NOMO-1 (cell line): ENCODE data around the gene HRH3.

Source experiments
- DNase-seq, 2 experiments: peaks; one replicate each; lab custom pipeline; 2025; ENCODE audit not compliant: unreplicated experiment in 2 of 2; lab: John Stamatoyannopoulos, UW

Gene HRH3

DNA sequence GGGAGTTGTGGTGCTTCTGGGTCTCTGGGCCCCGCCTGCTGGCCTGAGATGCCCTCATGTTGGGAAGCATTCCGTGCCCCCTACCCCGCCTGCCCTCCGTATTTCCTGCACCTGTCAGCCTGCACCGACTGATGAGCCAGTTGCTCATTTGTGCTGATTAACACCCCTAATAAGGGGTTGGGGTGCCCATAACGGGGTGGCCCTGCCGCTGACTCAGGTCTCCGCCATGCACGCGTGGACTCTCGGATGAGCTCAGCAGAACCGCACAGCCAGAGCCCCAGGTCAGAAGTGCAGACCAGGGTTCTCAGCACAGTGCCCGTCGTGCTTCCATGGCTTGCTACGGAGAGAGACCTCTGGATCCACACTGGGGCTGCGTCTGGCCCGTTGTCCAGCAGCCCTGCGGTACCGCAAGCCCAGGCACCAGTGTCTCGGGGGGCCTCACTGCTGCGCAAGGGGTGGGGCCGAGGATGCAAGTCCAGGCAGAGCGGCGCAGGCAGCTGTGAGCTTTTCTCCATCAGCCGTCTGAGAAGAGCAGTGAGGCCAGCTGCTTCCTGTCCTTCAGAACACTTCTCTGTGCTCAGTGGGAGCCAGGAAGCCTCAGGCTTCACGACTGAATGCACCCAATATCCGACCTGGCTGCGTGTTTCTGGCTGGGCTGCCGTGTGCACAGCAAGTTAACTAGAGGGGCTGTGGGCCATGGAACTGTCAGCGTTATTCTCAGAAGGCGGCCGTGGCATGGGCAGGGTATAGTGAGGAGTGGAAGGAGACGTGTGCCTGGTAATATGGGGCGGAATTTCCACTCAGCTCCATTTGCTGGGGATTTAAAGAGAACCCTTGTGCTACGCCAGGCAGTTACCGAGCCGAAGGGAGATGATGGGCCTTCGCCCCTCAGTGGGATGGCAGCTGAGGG lies 18.6 kb downstream of the HRH3 start:
- DNase-seq: no peak

DNA sequence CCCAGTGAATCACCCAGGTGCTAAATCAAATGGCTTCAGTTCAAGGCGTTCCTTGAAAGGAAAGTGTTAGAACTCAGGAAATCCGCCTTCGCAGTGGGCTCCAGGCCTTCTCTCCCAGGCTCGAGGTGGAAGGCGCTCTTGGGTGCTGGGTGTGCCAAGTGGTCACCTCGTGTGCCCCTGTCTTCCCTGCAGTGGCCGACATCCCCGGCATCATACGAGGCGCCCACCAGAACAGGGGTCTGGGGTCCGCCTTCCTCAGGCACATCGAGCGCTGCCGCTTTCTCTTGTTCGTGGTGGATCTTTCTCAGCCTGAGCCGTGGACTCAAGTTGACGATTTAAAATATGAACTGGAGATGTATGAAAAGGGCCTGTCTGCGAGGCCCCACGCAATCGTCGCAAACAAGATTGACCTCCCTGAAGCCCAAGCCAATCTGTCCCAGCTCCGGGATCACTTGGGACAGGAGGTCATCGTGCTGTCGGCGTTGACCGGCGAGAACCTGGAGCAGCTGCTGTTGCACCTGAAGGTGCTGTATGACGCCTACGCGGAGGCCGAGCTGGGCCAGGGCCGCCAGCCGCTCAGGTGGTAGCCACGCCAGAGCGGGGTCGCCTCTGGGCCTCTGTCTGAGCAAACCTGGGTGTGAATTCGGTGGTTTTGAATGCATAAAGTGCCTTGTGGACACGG lies 19.4 kb downstream of the HRH3 start:
- no peak for DNase-seq

DNA sequence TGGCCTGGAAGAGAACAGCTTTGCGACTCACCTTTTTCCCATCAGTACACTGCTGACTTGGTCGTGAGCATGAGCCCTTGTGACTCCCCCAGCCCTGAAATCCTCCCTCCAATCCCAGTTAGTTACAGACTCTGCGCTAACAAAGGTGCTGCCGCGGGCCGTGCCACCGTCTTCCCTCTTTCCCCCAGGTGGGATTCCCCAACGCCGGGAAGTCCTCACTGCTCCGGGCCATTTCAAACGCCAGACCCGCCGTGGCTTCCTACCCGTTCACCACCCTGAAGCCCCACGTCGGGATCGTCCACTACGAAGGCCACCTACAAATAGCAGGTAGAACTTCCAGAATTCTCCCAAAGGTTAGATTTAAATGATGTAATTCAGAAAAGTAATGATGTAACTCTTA lies 21.1 kb downstream of the HRH3 start:
- no peak for DNase-seq

DNA sequence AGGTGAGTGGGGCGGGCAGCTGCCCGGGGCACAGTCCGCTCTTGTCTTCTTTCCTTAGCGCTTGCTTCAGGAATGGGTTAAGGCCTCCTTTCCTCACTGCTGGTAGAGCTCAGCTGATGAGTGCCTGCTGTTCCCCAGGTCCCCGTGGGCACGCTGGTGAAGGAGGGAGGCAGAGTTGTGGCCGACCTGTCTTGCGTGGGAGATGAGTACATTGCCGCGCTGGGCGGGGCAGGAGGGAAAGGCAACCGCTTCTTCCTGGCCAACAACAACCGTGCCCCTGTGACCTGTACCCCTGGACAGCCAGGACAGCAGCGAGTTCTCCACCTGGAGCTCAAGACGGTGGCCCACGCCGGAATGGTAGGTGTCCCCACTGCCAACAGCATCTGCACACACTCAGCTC lies 21.6 kb downstream of the HRH3 start:
- DNase-seq: no peak

DNA sequence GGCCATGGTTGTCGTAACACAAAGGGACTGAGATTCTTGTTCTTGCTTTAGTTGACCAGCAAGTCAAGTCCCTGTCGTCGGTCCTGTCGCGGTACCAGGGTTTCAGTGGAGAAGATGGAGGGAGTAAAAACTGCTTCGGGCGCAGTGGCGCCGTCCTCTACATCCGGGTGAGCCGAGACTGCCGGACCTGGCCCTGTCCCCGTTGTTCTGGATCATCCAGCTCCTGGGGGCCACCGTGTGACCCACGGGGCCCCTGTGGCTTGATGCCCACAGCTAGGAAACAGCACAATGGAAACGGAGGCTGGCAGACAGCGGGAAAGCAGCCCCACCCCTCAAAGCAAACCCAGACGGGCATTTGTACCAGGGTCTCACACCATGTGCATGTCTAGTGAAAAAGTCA lies 22.3 kb downstream of the HRH3 start:
- no peak for DNase-seq

DNA sequence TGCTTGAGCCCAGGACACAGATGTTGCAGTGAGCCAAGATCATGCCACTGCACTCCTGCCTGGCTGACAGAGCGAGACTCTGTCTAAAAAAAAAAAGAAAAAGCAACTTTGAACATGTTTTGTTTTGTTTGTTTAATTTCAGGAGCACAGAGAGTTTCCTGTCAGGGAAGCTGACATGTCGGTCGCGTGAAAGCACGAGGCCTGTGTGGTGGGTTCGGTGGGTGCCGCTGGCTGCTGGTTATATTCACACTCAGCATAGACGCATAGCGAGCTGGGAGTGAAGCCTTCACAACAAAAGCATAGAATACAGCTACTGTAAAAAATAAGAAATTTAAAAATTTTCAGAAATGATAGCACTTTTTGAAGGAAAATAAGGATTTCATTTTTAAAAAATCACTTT lies 22.8 kb downstream of the HRH3 start:
- DNase-seq: no peak

DNA sequence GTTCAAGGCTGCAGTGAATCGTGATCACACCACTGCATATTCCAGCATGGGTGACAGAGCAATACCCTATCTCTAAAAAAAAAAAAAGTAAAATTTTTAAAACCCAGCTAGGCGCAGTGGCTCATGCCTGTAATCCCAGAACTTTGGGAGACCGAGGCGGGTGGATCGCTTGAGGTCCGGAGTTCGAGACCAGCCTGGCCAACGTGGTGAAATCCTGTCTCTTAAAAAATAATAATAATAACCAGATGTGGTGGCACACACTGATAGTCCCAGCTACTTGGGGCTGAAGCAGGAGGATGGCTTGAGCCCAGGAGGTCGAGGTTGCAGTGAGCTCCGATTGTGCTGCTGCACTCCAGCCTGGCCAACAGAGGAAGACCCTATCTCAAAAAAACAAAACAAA lies 23.8 kb downstream of the HRH3 start:
- no peak for DNase-seq

DNA sequence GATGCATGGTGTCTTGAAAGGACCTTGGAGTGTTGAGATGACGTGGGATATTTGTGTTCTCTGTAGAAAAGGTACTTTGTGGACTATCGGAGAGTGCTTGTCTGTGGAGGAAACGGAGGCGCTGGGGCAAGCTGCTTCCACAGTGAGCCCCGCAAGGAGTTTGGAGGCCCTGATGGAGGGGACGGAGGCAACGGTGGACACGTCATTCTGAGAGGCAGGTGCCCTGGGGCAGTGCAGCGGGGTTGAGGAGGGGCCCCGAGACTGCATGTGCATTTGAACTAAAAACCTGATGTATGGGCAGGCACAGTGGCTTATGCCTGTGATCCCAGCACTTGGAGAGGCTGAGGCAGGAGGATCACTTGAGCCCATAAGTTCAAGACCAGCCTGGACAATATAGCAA lies 24.3 kb downstream of the HRH3 start:
- no peak for DNase-seq

DNA sequence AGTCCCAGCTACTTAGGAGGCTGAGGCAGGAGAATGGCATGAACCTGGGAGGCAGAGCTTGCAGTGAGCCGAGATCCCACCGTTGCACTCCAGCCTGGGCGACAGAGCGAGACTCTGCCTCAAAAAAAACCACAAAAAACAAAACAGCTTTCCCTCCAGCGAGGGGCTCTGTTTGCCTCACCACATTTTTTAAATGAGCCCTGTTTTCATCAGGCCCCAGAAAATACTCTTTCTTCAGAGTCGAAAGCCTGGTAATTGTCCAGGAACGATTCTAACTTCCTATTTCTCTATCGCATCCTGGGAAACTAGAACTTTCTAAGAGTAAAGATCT lies 25.0 kb downstream of the HRH3 start:
- DNase-seq: no peak

DNA sequence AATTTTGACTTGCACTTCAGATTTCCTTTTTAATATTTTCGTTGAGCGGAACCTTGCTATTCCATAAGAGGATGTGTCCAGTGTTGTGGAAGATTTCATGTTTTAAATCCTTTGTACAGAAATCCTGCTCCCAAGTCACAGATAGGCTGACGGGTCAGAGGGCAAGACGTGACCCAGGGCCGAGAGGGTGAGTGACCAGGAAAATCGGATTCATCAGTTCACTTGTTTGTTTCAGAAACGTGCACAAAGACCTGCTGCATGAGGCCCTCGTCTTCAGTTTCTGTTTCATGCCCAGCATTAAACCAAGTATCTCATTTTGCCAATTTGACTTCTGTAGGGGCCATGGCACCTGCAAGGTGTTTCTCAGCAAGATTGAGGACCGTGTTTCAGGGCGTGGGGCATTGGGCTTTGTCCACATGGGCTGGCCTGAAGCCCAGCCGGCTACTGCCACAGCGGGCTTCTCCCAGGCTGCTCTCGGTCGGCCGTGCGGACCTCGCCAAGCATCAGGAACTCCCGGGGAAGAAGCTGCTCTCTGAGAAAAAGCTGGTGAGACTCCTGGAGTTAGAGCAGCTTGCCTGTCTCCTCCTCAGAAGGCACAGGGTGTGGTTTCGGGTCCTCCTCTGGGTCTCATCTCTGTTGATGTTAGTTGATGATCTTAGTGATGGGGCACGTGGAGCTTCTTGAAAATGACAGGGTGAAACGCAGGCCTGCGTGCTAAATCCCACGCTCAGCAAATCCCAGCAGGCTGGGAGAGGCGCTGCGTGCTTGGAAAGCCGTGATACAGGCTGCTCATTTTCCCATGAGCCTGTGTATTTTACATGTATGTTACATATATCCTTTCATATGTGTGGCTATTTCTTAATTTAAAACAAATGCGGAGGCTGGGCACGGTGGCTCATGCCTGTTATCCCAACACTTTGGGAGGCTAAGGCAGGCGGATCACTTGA lies 26.7 kb downstream of the HRH3 start:
- no peak for DNase-seq

DNA sequence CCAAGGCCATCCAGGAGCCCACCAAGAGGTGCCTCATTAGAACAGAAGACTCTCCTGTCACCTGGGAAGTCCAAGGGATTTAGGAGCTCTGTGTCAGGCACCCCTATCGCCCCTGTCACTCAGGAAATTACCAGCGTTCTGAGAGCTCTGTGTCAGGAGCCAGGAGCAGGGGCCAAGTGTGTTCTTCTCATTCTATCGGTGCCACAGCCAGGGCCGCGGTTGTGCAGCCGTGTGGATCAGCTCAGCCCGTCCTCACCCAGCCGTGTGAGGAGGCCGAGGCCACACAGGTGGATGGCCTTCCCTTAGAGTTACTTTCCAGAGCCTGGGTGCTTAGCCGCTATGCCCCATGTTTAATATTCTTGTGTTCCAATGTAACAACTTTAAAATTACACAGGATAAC lies 27.4 kb downstream of the HRH3 start:
- no peak for DNase-seq

DNA sequence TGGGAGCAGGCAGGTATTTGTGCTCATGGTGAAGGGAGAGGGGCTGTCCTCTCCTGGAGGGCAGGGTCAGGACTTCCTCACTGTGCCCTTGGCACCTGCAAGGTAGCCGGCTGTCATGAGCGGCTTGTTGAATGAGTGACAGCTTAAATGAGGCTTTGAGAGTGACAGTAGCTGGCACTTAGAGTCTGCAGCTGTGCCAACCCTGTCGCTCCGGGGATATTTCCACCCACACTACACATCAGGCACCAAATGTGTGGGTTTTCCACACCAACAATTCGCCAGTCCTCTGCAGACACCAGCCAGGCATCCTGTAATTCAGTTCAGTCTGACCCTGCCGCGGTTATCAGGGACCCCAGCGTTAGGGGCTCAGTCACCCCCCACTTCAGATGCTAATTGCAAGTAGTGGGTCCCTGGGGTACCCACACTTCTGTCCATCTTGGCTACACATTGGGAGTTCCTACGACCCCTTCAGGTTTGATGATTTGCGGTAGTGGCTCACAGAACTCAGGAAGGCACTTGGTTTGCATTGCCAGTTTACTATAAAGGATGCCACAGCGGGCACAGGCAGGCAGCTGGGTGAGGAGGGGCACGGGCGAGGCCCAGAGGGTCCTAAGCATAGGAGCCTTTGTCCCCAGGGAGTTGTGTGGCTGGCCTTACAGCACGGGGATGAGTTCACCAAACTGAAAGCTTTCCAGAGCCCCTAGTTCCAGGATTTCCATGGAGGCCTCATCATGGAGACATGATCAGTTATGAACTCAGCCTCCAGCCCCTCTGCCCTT lies 28.1 kb downstream of the HRH3 start:
- DNase-seq: no peak

DNA sequence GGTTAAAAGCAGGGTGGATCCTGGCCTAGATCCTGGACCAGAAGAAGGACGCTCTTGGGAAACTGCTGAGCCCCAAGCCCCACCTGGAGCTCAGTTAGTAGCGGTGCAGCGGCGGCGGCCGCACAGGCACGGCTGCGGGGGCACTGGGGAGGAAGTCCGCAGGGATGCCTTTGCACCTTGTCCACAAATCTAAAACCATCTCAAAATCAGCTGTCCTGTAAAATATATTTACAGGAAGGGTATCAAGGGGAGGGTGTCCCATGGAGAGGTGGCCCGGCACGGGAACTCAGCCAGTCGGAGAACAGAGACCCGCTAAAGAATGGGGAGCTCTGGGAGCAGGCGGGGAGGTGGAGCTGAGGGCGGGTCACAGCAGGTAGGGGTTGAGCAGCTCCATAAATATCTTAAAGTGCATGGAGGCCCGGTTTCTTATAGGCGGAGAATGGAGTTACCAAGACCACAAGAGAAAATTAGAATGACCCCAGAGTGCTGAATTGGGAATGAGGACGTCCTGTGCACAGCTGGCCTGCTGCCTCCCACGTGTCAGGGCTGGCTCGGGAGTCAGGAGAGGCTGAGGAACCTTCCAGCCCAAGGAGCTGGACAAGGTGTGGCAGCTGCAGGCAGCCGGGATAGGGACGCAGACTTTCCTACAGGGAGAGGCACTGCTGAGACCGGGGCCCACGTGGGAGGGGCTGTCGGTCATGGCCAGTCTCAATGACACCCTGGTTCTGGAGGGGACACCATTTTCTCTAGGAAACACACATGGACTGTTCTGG lies 29.3 kb downstream of the HRH3 start:
- no peak for DNase-seq

DNA sequence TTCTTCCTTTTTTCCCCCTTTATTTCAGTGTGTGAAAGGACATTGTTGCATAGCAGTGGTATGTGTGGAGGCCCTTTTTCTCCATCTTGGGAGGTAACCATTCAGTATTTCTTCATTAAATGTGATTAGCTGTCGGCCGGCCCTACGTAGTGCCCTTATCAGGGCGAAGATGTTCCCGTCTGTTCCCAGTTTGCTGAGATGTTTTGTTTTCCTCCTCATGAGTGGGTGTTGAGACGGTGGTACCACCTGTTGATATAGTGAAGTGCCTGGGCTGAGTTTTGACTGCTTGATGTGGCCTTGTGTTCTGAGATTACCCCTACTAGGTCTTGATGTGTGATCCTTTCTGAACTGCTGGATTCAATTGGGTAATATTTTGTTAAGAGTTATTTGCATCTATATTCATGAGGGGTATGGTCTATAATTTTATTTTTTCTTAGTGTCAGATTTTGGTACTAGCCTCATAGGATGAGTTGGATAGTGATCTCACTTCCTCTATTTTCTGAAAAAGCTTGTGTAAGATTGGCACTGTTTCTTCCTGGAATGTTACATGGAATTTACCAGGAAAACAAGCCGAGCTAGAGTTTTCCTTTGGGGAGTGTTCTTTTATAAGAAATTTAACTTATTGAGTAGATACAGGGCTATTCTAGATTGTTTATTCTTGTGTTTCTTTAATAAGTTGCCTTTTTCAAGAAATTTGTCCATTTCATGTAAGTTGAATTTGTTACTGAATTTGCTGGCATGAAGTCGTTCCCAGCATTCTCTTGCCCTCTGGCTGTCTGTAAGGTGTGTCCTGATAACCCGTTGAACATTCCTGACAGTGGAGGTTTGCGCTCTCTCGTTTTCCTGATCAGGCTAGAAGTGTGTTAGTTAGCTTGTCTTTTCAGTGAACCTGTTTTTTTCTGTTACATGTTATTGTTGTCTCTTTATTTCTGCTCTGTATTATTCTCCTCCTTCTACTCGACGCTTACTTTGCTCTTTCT lies 32.9 kb downstream of the HRH3 start:
- DNase-seq: no peak

DNA sequence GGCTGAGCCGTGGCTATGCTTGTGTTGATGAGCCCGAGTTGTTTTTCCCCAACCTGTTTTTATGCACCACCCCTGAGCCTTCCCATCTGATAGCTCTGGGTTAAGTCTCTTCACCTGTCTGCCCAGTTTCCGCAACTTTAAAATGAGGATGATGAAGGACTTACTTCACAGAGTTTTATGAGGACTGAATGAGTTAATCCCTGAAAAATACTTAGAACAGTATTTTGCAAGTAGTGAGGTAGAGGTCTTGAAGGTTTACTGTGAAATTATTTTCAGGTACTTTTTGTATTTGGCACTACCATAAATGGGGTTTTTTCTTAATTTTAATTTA lies 34.0 kb downstream of the HRH3 start:
- DNase-seq: no peak

DNA sequence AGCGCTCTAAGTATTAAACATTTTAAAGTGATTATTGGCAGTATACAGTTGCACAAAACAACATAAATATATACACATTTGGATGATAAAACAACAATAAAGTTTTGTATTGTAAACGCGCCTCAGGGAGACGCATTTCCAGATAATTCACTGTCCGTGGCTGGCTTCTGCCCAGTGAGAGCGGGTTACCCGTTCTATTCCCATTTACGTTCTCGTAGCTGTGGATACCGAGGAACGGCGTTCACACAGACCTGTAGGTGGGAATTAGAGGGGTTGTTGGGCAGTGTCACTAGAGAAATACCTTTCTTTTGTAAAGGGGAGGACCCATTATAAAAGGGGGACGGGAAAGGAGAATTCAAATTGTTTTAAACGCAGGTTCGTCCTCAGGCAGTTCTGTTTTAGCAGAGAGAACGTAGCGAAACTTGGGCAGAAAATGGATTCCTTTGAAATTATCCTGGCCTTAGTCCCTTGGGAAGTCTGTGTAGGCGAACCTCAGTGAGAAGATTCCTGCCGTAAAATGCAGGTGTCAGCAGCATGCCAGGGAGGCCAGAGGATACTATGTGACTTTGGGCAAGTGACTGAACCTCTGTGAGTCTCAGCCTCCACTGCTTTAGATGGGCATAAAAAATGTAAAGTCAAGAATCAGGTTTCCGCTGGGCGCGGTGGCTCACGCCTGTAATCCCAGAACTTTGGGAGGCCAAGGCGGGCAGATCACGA lies 36.5 kb downstream of the HRH3 start:
- no peak for DNase-seq

DNA sequence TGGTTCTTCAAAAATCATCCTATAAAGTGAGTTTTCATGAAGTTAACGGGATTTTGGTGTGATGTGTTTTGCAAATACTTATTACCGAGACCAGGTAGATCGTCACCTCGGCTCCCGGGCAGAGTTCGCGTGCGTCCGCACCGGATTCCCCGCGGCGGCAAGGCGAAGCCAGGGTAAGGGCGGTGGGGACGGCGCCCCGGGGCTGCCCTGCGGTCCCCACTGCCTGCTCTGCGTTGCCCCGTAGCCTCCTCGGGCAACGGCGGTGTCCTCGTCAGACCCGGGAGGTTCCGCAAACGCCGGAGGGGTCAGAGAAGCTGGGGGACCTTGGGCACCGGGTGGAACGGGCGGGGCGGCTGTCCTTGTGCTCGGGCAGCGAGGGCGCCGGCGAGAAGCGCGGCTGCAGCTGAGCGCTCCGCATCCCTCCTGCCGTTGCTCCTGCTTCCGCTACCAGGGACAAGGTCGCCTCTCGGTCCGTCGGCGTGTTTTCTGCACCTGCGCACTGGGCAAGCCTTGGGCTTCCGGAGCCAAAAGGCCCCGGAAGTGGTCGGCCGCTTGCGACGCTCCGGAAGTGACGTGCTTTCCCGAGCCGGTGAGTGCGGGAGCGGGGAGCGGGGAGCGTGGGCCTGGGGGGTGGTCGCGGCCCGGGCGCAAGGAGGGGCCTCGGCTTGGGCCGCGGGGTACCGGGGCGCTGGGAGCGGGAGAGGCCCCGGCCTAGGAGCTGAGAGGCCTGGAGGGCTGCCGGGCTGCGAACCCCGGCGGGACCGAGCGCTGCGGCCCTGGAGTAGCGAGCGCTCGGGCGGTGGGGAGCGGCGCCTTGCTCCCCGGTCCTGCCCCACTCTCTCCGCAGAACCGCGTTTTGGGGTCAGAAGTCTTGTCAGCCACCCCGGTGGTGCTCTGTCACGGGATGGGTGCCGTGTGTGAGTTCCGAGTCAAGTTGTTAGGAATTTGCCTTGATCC lies 37.3 kb downstream of the HRH3 start, which contains the start of gene MTG2:
Gene MTG2 (plus strand): TSS at position 560 of the 957 bp plus-strand sequence. CDS start 10,393 bp downstream, outside the sequence.
- DNase-seq: peak; percentile 91 to 94
